Keratinocyte (primary cell): Measurements from ENCODE around the gene EHBP1. TPM values are rescaled to one million over a fixed set of nuclear protein-coding genes. Genes with fewer than 3 reads are reported as not detected.

ENCODE experiments used
- DNase-seq: peaks from one replicate; pipeline ENCODE4 v3.0.0-alpha.2; 2011; ENCODE audit warnings: low read depth, missing footprints, low spot score
- FAIRE-seq: peaks from 2 replicates; lab custom pipeline; 2011; peaks lifted over from hg19 to GRCh38; lab: Jason Lieb, UNC
- H2AFZ ChIP-seq: 2 replicates; pipeline ENCODE4 v1.6.0; 2012; ENCODE audit warnings: low read length, control low read depth, inconsistent platforms; ENCODE audit not compliant: control insufficient read depth
- H3K27ac ChIP-seq: 2 replicates; pipeline ENCODE4 v1.5.1; 2011; ENCODE audit warnings: low read length; ENCODE audit not compliant: control insufficient read depth, insufficient read depth
- H3K27me3 ChIP-seq: 3 replicates; pipeline ENCODE4 v1.6.0; 2011; ENCODE audit warnings: low read length; ENCODE audit not compliant: control insufficient read depth, insufficient read depth; ENCODE audit errors: extremely low read depth
- H3K36me3 ChIP-seq, 2 experiments: 2 replicates in 1 of 2; 3 replicates in 1 of 2; pipeline ENCODE4 v1.5.1; 2011; ENCODE audit warnings: low read length in 2 of 2, mild to moderate bottlenecking in 1 of 2; ENCODE audit not compliant: control insufficient read depth in 2 of 2, insufficient read depth in 2 of 2; ENCODE audit errors: extremely low read depth in 1 of 2
- H3K4me1 ChIP-seq: 3 replicates; pipeline ENCODE4 v1.5.1; 2011; ENCODE audit warnings: low read length; ENCODE audit not compliant: control insufficient read depth, insufficient read depth; ENCODE audit errors: extremely low read depth
- H3K4me2 ChIP-seq: 3 replicates; pipeline ENCODE4 v1.6.0; 2011; ENCODE audit warnings: low read depth, low read length; ENCODE audit not compliant: control insufficient read depth, insufficient read depth; ENCODE audit errors: extremely low read depth
- H3K4me3 ChIP-seq, 3 experiments: fragments of 200-600 bp in 1 of 3; sonication (generic) in 1 of 3; 2 replicates in 2 of 3; 3 replicates in 1 of 3; pipeline ENCODE4 v1.5.1; 2011 to 2016; ENCODE audit warnings: low read length in 3 of 3, mild to moderate bottlenecking in 3 of 3, control low read depth in 2 of 3, inconsistent platforms in 1 of 3, low read depth in 1 of 3, mixed read lengths in 1 of 3, mixed run types in 1 of 3, moderate library complexity in 1 of 3; ENCODE audit not compliant: control insufficient read depth in 2 of 3, insufficient read depth in 2 of 3; ENCODE audit errors: extremely low read depth in 1 of 3
- H3K79me2 ChIP-seq: 2 replicates; pipeline ENCODE4 v1.6.0; 2012; ENCODE audit warnings: low read length; ENCODE audit not compliant: control insufficient read depth, insufficient read depth
- H3K9ac ChIP-seq: 3 replicates; pipeline ENCODE4 v1.6.0; 2011; ENCODE audit warnings: low read length; ENCODE audit not compliant: control insufficient read depth, insufficient read depth; ENCODE audit errors: extremely low read depth
- H3K9me1 ChIP-seq: 3 replicates; pipeline ENCODE4 v1.6.0; 2011; ENCODE audit warnings: low read length; ENCODE audit not compliant: control insufficient read depth, insufficient read depth; ENCODE audit errors: extremely low read depth
- H3K9me3 ChIP-seq: 2 replicates; pipeline ENCODE4 v1.5.1; 2012; ENCODE audit warnings: low read depth, low read length; ENCODE audit not compliant: control insufficient read depth
- H4K20me1 ChIP-seq: 3 replicates; pipeline ENCODE4 v1.6.0; 2011; ENCODE audit warnings: low read length; ENCODE audit not compliant: control insufficient read depth, insufficient read depth; ENCODE audit errors: extremely low read depth
- EZH2 ChIP-seq: IDR thresholded peaks from one replicate; pipeline ENCODE4 v1.6.1; 2012; ENCODE audit warnings: inconsistent platforms, mild to moderate bottlenecking, low read length, moderate library complexity
- dilution Hi-C: fragments of 300-500 bp; cut with MboI; formaldehyde crosslinking; loops from one replicate; pipeline ENCODE4 v1.7.0; 2020; ENCODE audit warnings: low sequenced_read_pairs; ENCODE audit not compliant: extremely low pct_ligation_motif_present
- polyA plus RNA-seq, 5 experiments: library from polyadenylated mRNA; depleted of rRNA in 3 of 5; stranded (reverse) in 3 of 5; stranded (forward) in 1 of 5; unstranded in 1 of 5; fragments of >200 nt; gene quantifications; 1 replicate in 1 of 5; 2 replicates in 3 of 5; 3 replicates in 1 of 5; pipeline versions ENCODE4 v1.2.1 to v1.2.3, GENCODE V29; 2011 to 2012; ENCODE audit warnings: missing spikeins in 2 of 5, low read depth in 1 of 5, low replicate concordance in 1 of 5
- TF ChIP-seq, protein P1 (sequence below), 3 experiments: IDR thresholded peaks in 1 of 3; conservative IDR thresholded peaks in 1 of 3; optimal IDR thresholded peaks in 1 of 3; 2 replicates in 2 of 3; 3 replicates in 1 of 3; pipeline versions ENCODE3 to v1.5.1; 2011; ENCODE audit warnings: low read length in 3 of 3, mild to moderate bottlenecking in 3 of 3, moderate library complexity in 2 of 3, control low read depth in 1 of 3, inconsistent platforms in 1 of 3; ENCODE audit not compliant: insufficient read depth in 2 of 3; ENCODE audit errors: extremely low read depth in 1 of 3

The EHBP1 gene
- polyA plus RNA-seq, 1 donor (not counting 4 experiments of a cell fraction or from before 2014, with no cell fraction given) = 59.0 TPM

- dilution Hi-C loops = no loop called here
- Histone ChIP-seq H3K9ac (no peak overlapping the region), H3K4me3 (no peak overlapping the region), H2AFZ (no peak overlapping the region), H3K9me1 (peaks cover 2% of the 10 kb centered on the region), H3K27me3 (no peaks in the 10 kb centered on the region), H4K20me1 (peaks cover 5% of the 10 kb centered on the region), H3K79me2 (peaks cover 38% of the 10 kb centered on the region), H3K4me2 (no peak overlapping the region), H3K36me3 (no peaks in the 10 kb centered on the region), H3K27ac (no peak overlapping the region), H3K9me3 (no peaks in the 10 kb centered on the region), H3K4me1 (peaks cover 12% of the 10 kb centered on the region)
- FAIRE-seq = no peak
- TF ChIP-seq EZH2 = no peak
- TF ChIP-seq, protein P1, sequence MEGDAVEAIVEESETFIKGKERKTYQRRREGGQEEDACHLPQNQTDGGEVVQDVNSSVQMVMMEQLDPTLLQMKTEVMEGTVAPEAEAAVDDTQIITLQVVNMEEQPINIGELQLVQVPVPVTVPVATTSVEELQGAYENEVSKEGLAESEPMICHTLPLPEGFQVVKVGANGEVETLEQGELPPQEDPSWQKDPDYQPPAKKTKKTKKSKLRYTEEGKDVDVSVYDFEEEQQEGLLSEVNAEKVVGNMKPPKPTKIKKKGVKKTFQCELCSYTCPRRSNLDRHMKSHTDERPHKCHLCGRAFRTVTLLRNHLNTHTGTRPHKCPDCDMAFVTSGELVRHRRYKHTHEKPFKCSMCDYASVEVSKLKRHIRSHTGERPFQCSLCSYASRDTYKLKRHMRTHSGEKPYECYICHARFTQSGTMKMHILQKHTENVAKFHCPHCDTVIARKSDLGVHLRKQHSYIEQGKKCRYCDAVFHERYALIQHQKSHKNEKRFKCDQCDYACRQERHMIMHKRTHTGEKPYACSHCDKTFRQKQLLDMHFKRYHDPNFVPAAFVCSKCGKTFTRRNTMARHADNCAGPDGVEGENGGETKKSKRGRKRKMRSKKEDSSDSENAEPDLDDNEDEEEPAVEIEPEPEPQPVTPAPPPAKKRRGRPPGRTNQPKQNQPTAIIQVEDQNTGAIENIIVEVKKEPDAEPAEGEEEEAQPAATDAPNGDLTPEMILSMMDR (optimal IDR thresholded peaks at IDR 0.05 in 1 of 3, IDR thresholded peaks at IDR 0.05 in 1 of 3, conservative IDR thresholded peaks at IDR 0.05 in 1 of 3; ENCODE audit: extremely low read depth in 1 of 3, insufficient read depth in 2 of 3, low read length in 3 of 3) = no peak
- no peak for DNase-seq
Observed at GRCh38 chr2:62811972-62812371, 106.5 kb downstream of the EHBP1 start.

DNA sequence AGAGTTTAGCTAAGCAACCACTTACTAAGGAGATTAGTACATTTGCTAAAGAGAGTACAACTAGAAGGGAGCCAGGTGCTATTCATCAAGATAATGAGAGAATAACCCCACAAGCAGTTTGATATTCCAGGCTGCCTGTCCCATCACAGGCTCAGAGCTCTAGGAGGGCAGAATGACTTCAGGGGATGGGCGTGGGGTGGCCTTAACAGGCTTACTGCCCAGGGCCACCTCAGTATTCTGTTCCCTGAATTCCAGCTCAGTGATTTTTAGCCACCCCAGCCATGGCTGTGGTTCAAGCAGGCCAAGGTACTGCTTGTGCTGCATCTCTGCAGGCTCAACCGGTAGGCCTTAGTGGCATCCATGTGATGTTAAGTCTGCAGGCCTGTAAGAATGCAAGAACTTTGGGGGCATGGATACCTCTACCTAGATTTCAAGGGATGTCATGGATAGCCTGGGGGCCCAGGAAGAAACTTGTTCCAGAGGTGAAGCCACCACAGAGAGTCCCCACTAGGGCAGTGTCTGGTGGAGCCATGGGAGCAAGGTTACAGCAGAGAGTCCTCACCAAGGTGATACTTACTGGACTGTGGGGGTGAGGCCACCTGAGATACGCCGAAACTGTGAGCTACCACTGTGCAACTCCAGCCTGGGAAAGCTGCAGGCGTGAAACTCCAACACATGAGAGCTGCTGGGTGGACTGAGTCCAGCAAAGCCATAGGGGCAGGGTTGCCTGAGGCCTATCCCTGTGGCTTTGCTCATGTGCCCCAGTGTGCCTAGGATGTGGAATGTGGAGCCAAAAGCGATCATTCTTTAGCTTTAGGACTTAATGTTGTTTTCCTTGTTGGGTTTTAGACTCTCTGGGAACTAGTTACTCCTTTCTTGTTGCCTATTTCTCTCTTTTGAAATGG lies 107.7 kb downstream of the EHBP1 start:
- H3K27me3 ChIP-seq = no peaks in the 10 kb centered on the region
- dilution Hi-C loops = no loop called here
- H3K9me1 ChIP-seq = peaks cover 2% of the 10 kb centered on the region
- DNase-seq (no peak), FAIRE-seq (no peak)
- no peak overlapping the region for H2AFZ ChIP-seq
- no peak overlapping the region for H3K4me2 ChIP-seq
- no peak overlapping the region for H3K9ac ChIP-seq
- no peak for TF ChIP-seq EZH2
- TF ChIP-seq, protein P1 (optimal IDR thresholded peaks at IDR 0.05 in 1 of 3, IDR thresholded peaks at IDR 0.05 in 1 of 3, conservative IDR thresholded peaks at IDR 0.05 in 1 of 3; ENCODE audit: extremely low read depth in 1 of 3, insufficient read depth in 2 of 3, low read length in 3 of 3) = no peak
- H4K20me1 ChIP-seq = peaks cover 9% of the 10 kb centered on the region
- H3K9me3 ChIP-seq = no peaks in the 10 kb centered on the region
- H3K79me2 ChIP-seq = peaks cover 44% of the 10 kb centered on the region
- no peak overlapping the region for H3K27ac ChIP-seq
- peaks cover 20% of the 10 kb centered on the region for H3K4me1 ChIP-seq
- no peaks in the 10 kb centered on the region for H3K36me3 ChIP-seq
- H3K4me3 ChIP-seq = no peak overlapping the region
